ENCODE measurements around the gene MAP2K3. TPM values are rescaled to one million over a fixed set of nuclear protein-coding genes. Genes with fewer than 3 reads are reported as not detected.

Gene MAP2K3
- total RNA-seq, 1 donor from 2014 or later = 55.2 TPM

DNA sequence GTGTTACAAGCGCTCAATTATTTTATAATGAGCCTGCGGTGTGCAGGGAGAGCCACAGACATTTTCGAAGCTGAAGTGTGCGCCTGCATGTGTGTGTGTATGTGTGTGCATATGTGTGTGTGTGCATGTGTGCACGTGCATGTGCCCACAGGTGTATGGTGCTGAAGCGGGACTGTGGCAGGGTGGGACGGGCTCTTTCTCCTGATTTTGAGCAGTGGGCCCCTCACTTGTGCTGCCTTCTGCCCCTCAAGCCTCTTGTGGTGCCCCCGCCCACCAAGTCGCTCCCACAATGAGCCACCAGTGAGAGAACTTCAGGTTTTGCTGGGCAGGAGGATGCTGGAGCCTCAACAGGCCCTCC is 75.0 kb downstream of the MAP2K3 start:
- no peaks in the 10 kb centered on the region for H3K27me3 ChIP-seq (ENCODE audit: low read depth)
- intact Hi-C loops (cut with DNase I) = no loop called here
- H3K4me1 ChIP-seq = peaks cover 12% of the 10 kb centered on the region
- H3K36me3 ChIP-seq = no peaks in the 10 kb centered on the region
- DNase-seq (no peak), ATAC-seq (no peak)
- H3K27ac ChIP-seq = no peak overlapping the region
- H3K4me3 ChIP-seq = no peak overlapping the region
- TF ChIP-seq, protein P1, sequence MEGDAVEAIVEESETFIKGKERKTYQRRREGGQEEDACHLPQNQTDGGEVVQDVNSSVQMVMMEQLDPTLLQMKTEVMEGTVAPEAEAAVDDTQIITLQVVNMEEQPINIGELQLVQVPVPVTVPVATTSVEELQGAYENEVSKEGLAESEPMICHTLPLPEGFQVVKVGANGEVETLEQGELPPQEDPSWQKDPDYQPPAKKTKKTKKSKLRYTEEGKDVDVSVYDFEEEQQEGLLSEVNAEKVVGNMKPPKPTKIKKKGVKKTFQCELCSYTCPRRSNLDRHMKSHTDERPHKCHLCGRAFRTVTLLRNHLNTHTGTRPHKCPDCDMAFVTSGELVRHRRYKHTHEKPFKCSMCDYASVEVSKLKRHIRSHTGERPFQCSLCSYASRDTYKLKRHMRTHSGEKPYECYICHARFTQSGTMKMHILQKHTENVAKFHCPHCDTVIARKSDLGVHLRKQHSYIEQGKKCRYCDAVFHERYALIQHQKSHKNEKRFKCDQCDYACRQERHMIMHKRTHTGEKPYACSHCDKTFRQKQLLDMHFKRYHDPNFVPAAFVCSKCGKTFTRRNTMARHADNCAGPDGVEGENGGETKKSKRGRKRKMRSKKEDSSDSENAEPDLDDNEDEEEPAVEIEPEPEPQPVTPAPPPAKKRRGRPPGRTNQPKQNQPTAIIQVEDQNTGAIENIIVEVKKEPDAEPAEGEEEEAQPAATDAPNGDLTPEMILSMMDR (IDR thresholded peaks at IDR 0.05) = no peak
- no peaks in the 10 kb centered on the region for H3K9me3 ChIP-seq

DNA sequence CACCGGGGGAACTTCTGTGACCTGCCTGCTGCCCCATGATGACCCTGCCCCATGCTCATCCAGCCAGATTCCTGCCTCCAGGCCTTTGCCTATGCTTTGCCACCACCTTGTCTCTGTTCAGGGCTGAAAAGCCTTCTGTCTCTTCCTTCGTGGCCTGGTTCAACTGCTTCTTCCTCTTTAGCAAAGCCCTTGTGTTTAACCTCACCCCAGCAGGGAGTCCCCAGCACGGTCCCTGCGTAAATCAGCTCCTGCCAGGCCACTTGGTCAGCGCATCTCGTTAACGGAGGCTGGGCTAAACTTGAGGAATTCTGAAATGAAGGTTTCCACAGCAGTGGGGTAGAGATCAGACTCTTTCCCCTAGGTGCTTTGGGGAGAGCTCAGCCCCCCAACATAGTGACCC is 75.5 kb downstream of the MAP2K3 start:
- Histone ChIP-seq H3K4me3 (no peak overlapping the region), H3K27ac (no peak overlapping the region), H3K36me3 (no peaks in the 10 kb centered on the region), H3K4me1 (peaks cover 12% of the 10 kb centered on the region), H3K9me3 (no peaks in the 10 kb centered on the region), H3K27me3 (ENCODE audit: low read depth) (no peaks in the 10 kb centered on the region)
- DNase-seq (no peak), ATAC-seq (no peak)
- intact Hi-C loops (cut with DNase I) = no loop called here
- TF ChIP-seq, protein P1 (IDR thresholded peaks at IDR 0.05) = no peak

DNA sequence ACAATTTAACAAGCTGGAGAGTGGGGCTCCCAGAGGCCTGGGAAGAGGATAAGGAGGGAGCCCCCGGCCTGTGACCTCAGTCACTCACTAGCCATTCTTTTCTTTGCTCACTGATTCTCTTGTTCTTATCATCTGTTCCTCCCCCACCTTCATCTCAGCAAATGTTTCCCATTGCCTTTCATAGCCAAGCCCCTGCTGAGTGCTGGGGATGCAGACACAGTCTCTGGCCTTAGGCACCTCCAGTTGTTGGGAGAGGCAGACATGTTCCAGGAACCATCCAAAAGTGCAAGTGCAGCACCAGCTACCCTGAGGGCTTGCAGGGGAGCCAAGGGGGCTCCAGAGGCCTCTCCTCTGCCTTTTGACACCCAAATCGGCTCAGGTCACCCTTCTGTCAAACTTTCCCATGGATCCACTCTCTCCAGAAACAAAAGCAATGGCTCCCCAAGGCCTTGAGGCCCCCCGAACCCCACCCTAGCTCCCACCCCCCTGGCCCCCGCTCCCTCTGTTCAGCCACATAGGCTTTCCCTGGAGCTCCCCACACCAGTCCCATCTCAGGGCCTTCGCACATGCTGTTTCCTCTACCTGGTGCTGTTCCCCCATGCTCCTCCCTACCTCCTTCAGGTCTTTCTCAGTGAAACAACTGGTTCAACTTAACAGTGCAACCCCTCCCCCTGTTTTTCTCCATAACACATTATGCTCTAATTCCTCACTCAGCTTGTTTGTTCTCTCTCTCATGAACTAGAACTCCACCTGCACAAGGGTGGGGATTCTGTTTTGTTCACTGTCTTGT is 76.7 kb downstream of the MAP2K3 start:
- peaks cover 12% of the 10 kb centered on the region for H3K4me1 ChIP-seq
- H3K9me3 ChIP-seq = no peaks in the 10 kb centered on the region
- H3K4me3 ChIP-seq = no peak overlapping the region
- H3K27me3 ChIP-seq (ENCODE audit: low read depth) = no peaks in the 10 kb centered on the region
- intact Hi-C loops (cut with DNase I) = no loop called here
- DNase-seq (no peak), ATAC-seq (no peak)
- no peak overlapping the region for H3K27ac ChIP-seq
- no peaks in the 10 kb centered on the region for H3K36me3 ChIP-seq
- TF ChIP-seq, protein P1 (IDR thresholded peaks at IDR 0.05) = no peak

DNA sequence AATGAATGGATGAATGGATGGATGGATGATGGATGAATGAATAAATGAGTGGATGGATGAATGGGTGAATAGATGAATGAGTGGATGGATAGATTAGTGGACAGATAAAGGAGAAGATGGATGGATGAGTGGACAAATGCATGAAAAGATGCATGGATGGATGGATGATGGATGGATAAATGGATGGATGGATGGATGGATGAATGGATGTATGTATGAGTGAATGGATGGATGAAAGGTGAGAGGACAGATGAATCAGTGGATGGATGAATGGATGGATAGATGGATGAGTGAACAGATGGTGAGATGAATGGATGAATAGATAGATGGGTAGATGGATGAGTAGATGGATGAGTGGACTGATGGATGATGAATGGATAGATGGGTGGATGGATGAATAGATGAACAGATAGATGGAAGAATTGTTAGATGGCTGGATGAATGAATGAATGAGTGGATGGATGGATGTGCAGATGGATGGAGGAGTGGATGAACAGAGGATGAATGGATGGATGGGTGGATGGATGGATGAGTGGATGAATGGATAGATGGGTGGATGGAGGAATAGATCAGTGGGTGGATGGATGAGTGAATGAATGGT is 77.9 kb downstream of the MAP2K3 start:
- Histone ChIP-seq H3K36me3 (no peaks in the 10 kb centered on the region), H3K4me3 (no peak overlapping the region), H3K9me3 (no peaks in the 10 kb centered on the region), H3K27me3 (ENCODE audit: low read depth) (no peaks in the 10 kb centered on the region), H3K27ac (no peak overlapping the region), H3K4me1 (peaks cover 12% of the 10 kb centered on the region)
- TF ChIP-seq, protein P1 (IDR thresholded peaks at IDR 0.05) = no peak
- intact Hi-C loops (cut with DNase I) = no loop called here
- DNase-seq (no peak), ATAC-seq (no peak)

DNA sequence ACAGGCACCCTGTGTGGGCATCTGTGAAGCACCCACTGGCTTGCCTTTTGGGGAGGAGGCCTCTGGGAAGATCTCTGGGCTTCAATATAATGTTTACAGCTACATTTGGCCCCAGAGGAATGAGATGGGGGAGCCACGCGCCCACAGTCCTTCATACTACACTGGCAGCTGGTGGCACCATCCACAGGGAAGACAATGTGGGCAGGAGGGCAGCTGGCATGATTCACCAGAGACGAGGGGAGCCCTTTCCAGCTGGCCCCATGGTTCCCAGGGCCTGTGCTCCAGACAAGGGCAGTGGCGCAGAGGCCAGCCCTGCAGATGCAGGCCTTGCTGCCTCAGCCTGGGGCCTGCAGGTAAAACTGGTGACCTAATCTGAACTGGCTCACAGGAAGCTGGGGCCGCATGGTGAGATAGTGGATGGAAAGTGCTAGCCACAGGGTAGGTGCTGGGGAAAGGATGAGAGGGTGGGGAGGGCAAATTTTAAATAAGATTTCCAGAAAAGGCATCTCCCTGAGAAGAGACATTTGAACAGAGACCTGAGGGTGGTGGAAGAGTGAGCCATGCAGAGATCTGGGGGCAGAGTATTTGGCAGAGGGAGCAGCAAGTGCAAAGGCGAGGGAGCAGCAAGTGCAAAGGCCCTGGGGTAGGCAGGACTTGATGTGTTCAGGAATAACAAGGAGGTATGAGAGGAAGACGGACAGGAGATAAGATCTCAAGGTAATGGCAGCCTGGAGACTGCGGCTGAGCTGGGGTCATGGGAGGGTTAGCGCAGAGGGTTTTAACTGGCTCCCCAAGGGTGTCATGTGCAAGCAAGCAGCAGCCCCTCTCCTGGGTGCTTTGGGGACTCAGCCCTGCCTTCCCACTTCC is 79.5 kb downstream of the MAP2K3 start:
- peaks cover 2% of the 10 kb centered on the region for H3K27me3 ChIP-seq (ENCODE audit: low read depth)
- H3K9me3 ChIP-seq = no peaks in the 10 kb centered on the region
- DNase-seq (no peak), ATAC-seq (no peak)
- H3K4me3 ChIP-seq = no peak overlapping the region
- TF ChIP-seq, protein P1 (IDR thresholded peaks at IDR 0.05) = no peak
- H3K4me1 ChIP-seq = peaks cover 8% of the 10 kb centered on the region
- no peak overlapping the region for H3K27ac ChIP-seq
- H3K36me3 ChIP-seq = no peaks in the 10 kb centered on the region
- intact Hi-C loops (cut with DNase I) = no loop called here

Other genes with a start within 250 kb of the MAP2K3 start
- gene USP22, start 241.7 kb upstream of the MAP2K3 start, total RNA-seq = 154 TPM
- 20.9 TPM for gene DHRS7B, start 157.7 kb upstream of the MAP2K3 start, total RNA-seq
- 20.2 TPM for gene TMEM11, start 70.5 kb upstream of the MAP2K3 start, total RNA-seq
- gene NATD1, start 31.3 kb upstream of the MAP2K3 start, total RNA-seq = 15.7 TPM
- 1.9 TPM for gene KCNJ12, start 91.6 kb downstream of the MAP2K3 start, total RNA-seq